DND-41 (cell line): Measurements from ENCODE around the gene RACK1.
A peak's percentile ranks its signal among the peaks of the same experiment; 100 is the strongest.

ENCODE experiments used
- ATAC-seq: fragments of 200-7000 bp; cut with Tn5 transposase; 3 replicates; pipeline ENCODE4 v1.9.1; 2021; ENCODE audit warnings: low read depth; ENCODE audit not compliant: insufficient read depth
- DNase-seq: peaks from one replicate; pipeline ENCODE4 v3.0.0-alpha.2; 2020
- H2AFZ ChIP-seq: 2 replicates; pipeline ENCODE4 v1.6.0; 2012; ENCODE audit warnings: low read depth, low read length
- H3K27ac ChIP-seq: 2 replicates; pipeline ENCODE4 v1.5.1; 2012; ENCODE audit warnings: low read length, inconsistent platforms
- H3K27me3 ChIP-seq: fragments of 200-600 bp; sonication (generic); 2 replicates; pipeline ENCODE4 v1.6.0; 2012; ENCODE audit warnings: low read length, mild to moderate bottlenecking, inconsistent platforms; ENCODE audit not compliant: insufficient read depth, poor library complexity
- H3K36me3 ChIP-seq: 2 replicates; pipeline ENCODE4 v1.5.1; 2012; ENCODE audit warnings: low read length, inconsistent platforms; ENCODE audit not compliant: insufficient read depth
- H3K4me1 ChIP-seq: 2 replicates; pipeline ENCODE4 v1.5.1; 2012; ENCODE audit warnings: mild to moderate bottlenecking, low read length; ENCODE audit not compliant: insufficient read depth
- H3K4me2 ChIP-seq: 2 replicates; pipeline ENCODE4 v1.6.0; 2012; ENCODE audit warnings: mild to moderate bottlenecking, moderate library complexity, low read length, inconsistent platforms; ENCODE audit not compliant: insufficient read depth
- H3K4me3 ChIP-seq, 2 experiments: fragments of 200-600 bp in 1 of 2; shearing (Covaris generic) in 1 of 2; 2 replicates each; pipeline ENCODE4 v1.5.1; 2012 to 2016; ENCODE audit warnings: inconsistent platforms in 2 of 2, low read length in 2 of 2, mild to moderate bottlenecking in 2 of 2, low read depth in 1 of 2, moderate library complexity in 1 of 2
- H3K79me2 ChIP-seq: 2 replicates; pipeline ENCODE4 v1.6.0; 2012; ENCODE audit warnings: low read length, inconsistent platforms; ENCODE audit not compliant: insufficient read depth
- H3K9ac ChIP-seq: 2 replicates; pipeline ENCODE4 v1.6.0; 2012; ENCODE audit warnings: low read depth, mild to moderate bottlenecking, inconsistent platforms, low read length, moderate library complexity
- H3K9me3 ChIP-seq: 2 replicates; pipeline ENCODE4 v1.5.1; 2012; ENCODE audit warnings: low read length, moderate library complexity, mild to moderate bottlenecking, inconsistent platforms; ENCODE audit not compliant: insufficient read depth, severe bottlenecking
- H4K20me1 ChIP-seq: 2 replicates; pipeline ENCODE4 v1.6.0; 2012; ENCODE audit warnings: low read length; ENCODE audit not compliant: insufficient read depth
- CTCF ChIP-seq: IDR thresholded peaks from 2 replicates; pipeline ENCODE4 v1.5.1; 2012; ENCODE audit warnings: borderline replicate concordance, low read length, moderate library complexity, mild to moderate bottlenecking; ENCODE audit not compliant: poor library complexity, severe bottlenecking; ENCODE audit errors: extremely low read depth
- EZH2 ChIP-seq: IDR thresholded peaks from 3 replicates; pipeline ENCODE4 v1.6.1; 2012; ENCODE audit warnings: borderline replicate concordance, low read depth, mild to moderate bottlenecking, moderate library complexity, low read length, inconsistent platforms; ENCODE audit not compliant: severe bottlenecking

Gene RACK1

GRCh38 chr5:181195249-181195761, 48.4 kb downstream of the RACK1 start:
- DNase-seq: no peak
- TF ChIP-seq CTCF (no peak), EZH2 (no peak)
- no peak overlapping the region for H3K4me2 ChIP-seq

GRCh38 chr5:181194489-181195248, 49.0 kb downstream of the RACK1 start:
- DNase-seq (no peak), ATAC-seq (no peak)
- Histone ChIP-seq H3K79me2 (peaks cover 9% of the 10 kb centered on the region), H3K36me3 (no peaks in the 10 kb centered on the region), H3K9ac (no peak overlapping the region), H3K4me3 (no peak overlapping the region), H3K4me1 (peaks cover 33% of the 10 kb centered on the region), H3K9me3 (no peaks in the 10 kb centered on the region), H3K4me2 (no peak overlapping the region), H2AFZ (no peak overlapping the region), H4K20me1 (no peaks in the 10 kb centered on the region), H3K27ac (no peak overlapping the region), H3K27me3 (no peaks in the 10 kb centered on the region)
- no peak for TF ChIP-seq CTCF
- TF ChIP-seq EZH2: no peak

More at GRCh38 chr5:181195249-181195761, 48.4 kb downstream of the RACK1 start:
- H3K4me3 ChIP-seq: no peak overlapping the region
- ATAC-seq: no peak
- peaks cover 9% of the 10 kb centered on the region for H3K79me2 ChIP-seq
- H3K4me1 ChIP-seq: peaks cover 27% of the 10 kb centered on the region
- H3K36me3 ChIP-seq: no peaks in the 10 kb centered on the region
- H3K9me3 ChIP-seq: no peaks in the 10 kb centered on the region
- no peak overlapping the region for H2AFZ ChIP-seq
- no peak overlapping the region for H3K27ac ChIP-seq
- H3K27me3 ChIP-seq: no peaks in the 10 kb centered on the region
- H3K9ac ChIP-seq: no peak overlapping the region
- no peaks in the 10 kb centered on the region for H4K20me1 ChIP-seq

- Histone ChIP-seq H3K4me3 (no peak overlapping the region), H3K79me2 (peaks cover 9% of the 10 kb centered on the region), H3K27me3 (no peaks in the 10 kb centered on the region), H3K9ac (no peak overlapping the region), H3K27ac (no peak overlapping the region), H2AFZ (no peak overlapping the region), H4K20me1 (no peaks in the 10 kb centered on the region), H3K9me3 (no peaks in the 10 kb centered on the region), H3K4me2 (no peak overlapping the region), H3K36me3 (no peaks in the 10 kb centered on the region; the same call in 1 of the 2 replicates), H3K4me1 (peaks cover 35% of the 10 kb centered on the region)
- DNase-seq: no peak
- no peak for ATAC-seq
- no peak for TF ChIP-seq EZH2
These were observed 50.0 kb downstream of the RACK1 start for GRCh38 chr5:181193656-181194055.

- H2AFZ ChIP-seq: peak overlapping the region; percentile 86
- peak overlapping the region; percentile 100 for H3K4me2 ChIP-seq
- no peaks in the 10 kb centered on the region for H4K20me1 ChIP-seq
- H3K9ac ChIP-seq: peak overlapping the region; percentile 85
- H3K9me3 ChIP-seq: no peaks in the 10 kb centered on the region
- DNase-seq (no peak), ATAC-seq (no peak)
- H3K79me2 ChIP-seq: peaks cover 9% of the 10 kb centered on the region
- peaks cover 42% of the 10 kb centered on the region for H3K4me1 ChIP-seq
- H3K36me3 ChIP-seq: no peaks in the 10 kb centered on the region; the same call in 1 of the 2 replicates
- H3K27me3 ChIP-seq: no peaks in the 10 kb centered on the region
- peak overlapping the region; percentile 90 for H3K27ac ChIP-seq
- no peak for TF ChIP-seq CTCF
- TF ChIP-seq EZH2: no peak
- H3K4me3 ChIP-seq: peak overlapping the region; percentile 81 to 92; a peak in 3 of 4 replicates
These were observed 51.2 kb downstream of the RACK1 start for GRCh38 chr5:181192337-181193046.
